HG03196 (cell line): ENCODE measurements around the gene FUT3.
"Not testable (repeated sequence)": the region's sequence is repeated elsewhere in the genome, so short reads cannot be mapped to it uniquely, and the experiment has no call there.

ENCODE experiments used
- ATAC-seq: cut with Tn5 transposase; IDR thresholded peaks from one replicate; pipeline ENCODE4 v1.9.1; 2021; ENCODE audit not compliant: unreplicated experiment

FUT3 gene

GRCh38 chr19:5851302-5851701 lies at the start of gene FUT3:
FUT3 (minus strand) TSS chr19:5851449.
- no peak for ATAC-seq

GRCh38 chr19:5900976-5901375 lies 49.7 kb upstream of the FUT3 start:
- no peak for ATAC-seq

- no peak for ATAC-seq
Observed at GRCh38 chr19:5899728-5900526, 48.7 kb upstream of the FUT3 start.

- ATAC-seq = no peak
Observed at GRCh38 chr19:5897189-5897969, 46.1 kb upstream of the FUT3 start.

- no peak for ATAC-seq
Observed at GRCh38 chr19:5896365-5897076, 45.3 kb upstream of the FUT3 start.

- no peak for ATAC-seq
Observed at GRCh38 chr19:5895890-5896289, 44.6 kb upstream of the FUT3 start.

- no peak for ATAC-seq
Observed at GRCh38 chr19:5895409-5895808, 44.2 kb upstream of the FUT3 start.

GRCh38 chr19:5894704-5895349 lies 43.6 kb upstream of the FUT3 start:
- no peak for ATAC-seq

- ATAC-seq = no peak
Observed at GRCh38 chr19:5893907-5894703, 42.9 kb upstream of the FUT3 start.

- ATAC-seq = no peak
Observed at GRCh38 chr19:5893296-5893903, 42.2 kb upstream of the FUT3 start.

- ATAC-seq = no peak
Observed at GRCh38 chr19:5892772-5893275, 41.6 kb upstream of the FUT3 start.

GRCh38 chr19:5891938-5892771 lies 40.9 kb upstream of the FUT3 start:
- ATAC-seq = no peak

GRCh38 chr19:5891572-5891937 lies 40.3 kb upstream of the FUT3 start:
- ATAC-seq = no peak

GRCh38 chr19:5890099-5890498 lies 38.9 kb upstream of the FUT3 start:
- no peak for ATAC-seq

- no peak for ATAC-seq
Observed at GRCh38 chr19:5889288-5889971, 38.2 kb upstream of the FUT3 start.

GRCh38 chr19:5884065-5884811 lies 33.0 kb upstream of the FUT3 start:
- ATAC-seq = not testable (repeated sequence)

- ATAC-seq = not testable (repeated sequence)
Observed at GRCh38 chr19:5883157-5883873, 32.1 kb upstream of the FUT3 start.
